Nephron progenitor cell (in vitro differentiated cells): ENCODE data around the gene GEMIN8.

Source experiments
- DNase-seq: peaks from one replicate; pipeline ENCODE4 v3.0.0; 2021
- H3K27ac Mint-ChIP-seq: 2 replicates; pipeline ENCODE4 v1.8.0; 2021; ENCODE audit warnings: mild to moderate bottlenecking, moderate library complexity, mixed read lengths
- H3K27me3 Mint-ChIP-seq: 2 replicates; pipeline ENCODE4 v1.8.0; 2021; ENCODE audit warnings: mild to moderate bottlenecking, low read depth, mixed read lengths; ENCODE audit not compliant: poor library complexity
- H3K36me3 Mint-ChIP-seq: 2 replicates; pipeline ENCODE4 v1.8.0; 2021; ENCODE audit warnings: low read depth, mixed read lengths
- H3K4me1 Mint-ChIP-seq: 2 replicates; pipeline ENCODE4 v1.8.0; 2021; ENCODE audit warnings: mixed read lengths
- H3K4me3 Mint-ChIP-seq: 2 replicates; pipeline ENCODE4 v1.8.0; 2021; ENCODE audit warnings: mild to moderate bottlenecking, moderate library complexity, mixed read lengths
- H3K9me3 Mint-ChIP-seq: 2 replicates; pipeline ENCODE4 v1.8.0; 2021; ENCODE audit warnings: mild to moderate bottlenecking, moderate library complexity, mixed read lengths
- CTCF ChIP-seq: fragments of 200-600 bp; sonication (generic); IDR thresholded peaks from 2 replicates; pipeline ENCODE4 v1.5.0; 2021; ENCODE audit warnings: antibody characterized with exemption

Gene GEMIN8

GRCh38 chrX:14039344-14039743 is 9.7 kb upstream of the GEMIN8 start:
- peaks cover 4% of the 10 kb centered on the region for H3K27me3 Mint-ChIP-seq
- H3K36me3 Mint-ChIP-seq: no peaks in the 10 kb centered on the region
- H3K4me3 Mint-ChIP-seq: no peak overlapping the region
- peaks cover 20% of the 10 kb centered on the region for H3K9me3 Mint-ChIP-seq
- DNase-seq: peak; percentile 44
- H3K4me1 Mint-ChIP-seq: peaks cover 14% of the 10 kb centered on the region
- H3K27ac Mint-ChIP-seq: no peak overlapping the region
- peak; percentile 69 for TF ChIP-seq CTCF

- no peak overlapping the region for H3K27ac Mint-ChIP-seq
- no peak for TF ChIP-seq CTCF
- no peaks in the 10 kb centered on the region for H3K36me3 Mint-ChIP-seq
- H3K4me1 Mint-ChIP-seq: peaks cover 10% of the 10 kb centered on the region
- H3K27me3 Mint-ChIP-seq: peaks cover 4% of the 10 kb centered on the region
- no peak for DNase-seq
- no peak overlapping the region for H3K4me3 Mint-ChIP-seq
- peaks cover 20% of the 10 kb centered on the region for H3K9me3 Mint-ChIP-seq
Measured at GRCh38 chrX:14038375-14039085, 8.8 kb upstream of the GEMIN8 start.

GRCh38 chrX:14032406-14032805 is 2.7 kb upstream of the GEMIN8 start:
- peaks cover 29% of the 10 kb centered on the region for H3K9me3 Mint-ChIP-seq
- no peak overlapping the region for H3K27ac Mint-ChIP-seq
- TF ChIP-seq CTCF: peak; percentile 63
- H3K4me3 Mint-ChIP-seq: no peak overlapping the region
- H3K4me1 Mint-ChIP-seq: peaks cover 17% of the 10 kb centered on the region
- H3K27me3 Mint-ChIP-seq: no peaks in the 10 kb centered on the region
- DNase-seq: peak; percentile 57
- no peaks in the 10 kb centered on the region for H3K36me3 Mint-ChIP-seq

GRCh38 chrX:14030174-14030530 is 460 bp upstream of the GEMIN8 start:
- no peak for DNase-seq
- peaks cover 5% of the 10 kb centered on the region for H3K36me3 Mint-ChIP-seq

GRCh38 chrX:14029039-14029424 is 660 bp downstream of the GEMIN8 start:
- no peaks in the 10 kb centered on the region for H3K27me3 Mint-ChIP-seq
- TF ChIP-seq CTCF: no peak
- H3K4me1 Mint-ChIP-seq: peaks cover 29% of the 10 kb centered on the region
- peak overlapping the region; percentile 68 for H3K27ac Mint-ChIP-seq
- H3K4me3 Mint-ChIP-seq: peak overlapping the region; percentile 91
- peaks cover 9% of the 10 kb centered on the region for H3K36me3 Mint-ChIP-seq
- peaks cover 12% of the 10 kb centered on the region for H3K9me3 Mint-ChIP-seq
- no peak for DNase-seq

More at GRCh38 chrX:14030174-14030530, 460 bp upstream of the GEMIN8 start:
- Mint-ChIP-seq H3K9me3 (peaks cover 18% of the 10 kb centered on the region), H3K27me3 (no peaks in the 10 kb centered on the region), H3K4me1 (peaks cover 29% of the 10 kb centered on the region), H3K27ac (peak overlapping the region; percentile 68), H3K4me3 (peak overlapping the region; percentile 91)
- TF ChIP-seq CTCF: no peak

GRCh38 chrX:14028473-14028872 is 1.2 kb downstream of the GEMIN8 start:
- Mint-ChIP-seq H3K4me1 (peaks cover 29% of the 10 kb centered on the region), H3K36me3 (peaks cover 9% of the 10 kb centered on the region), H3K9me3 (peaks cover 12% of the 10 kb centered on the region), H3K27ac (no peak overlapping the region), H3K27me3 (no peaks in the 10 kb centered on the region), H3K4me3 (peak overlapping the region; percentile 91)
- no peak for TF ChIP-seq CTCF
- DNase-seq: no peak
